IPS-20b (cell line): ENCODE data around the gene MAB21L4.

Experiments used
- H3K27ac ChIP-seq: one replicate; pipeline ENCODE4 v1.5.1; 2013; ENCODE audit warnings: low read length
- H3K27me3 ChIP-seq: 2 replicates; pipeline ENCODE4 v1.6.1; 2013; ENCODE audit warnings: mild to moderate bottlenecking, low read length, inconsistent platforms; ENCODE audit not compliant: insufficient read depth
- H3K36me3 ChIP-seq: 2 replicates; pipeline ENCODE4 v1.6.1; 2013; ENCODE audit warnings: low read depth, mild to moderate bottlenecking, inconsistent platforms, low read length, moderate library complexity; ENCODE audit not compliant: insufficient read depth
- H3K4me1 ChIP-seq: 2 replicates; pipeline ENCODE4 v1.6.1; 2013; ENCODE audit warnings: mild to moderate bottlenecking, control low read depth, inconsistent platforms, low read length, moderate library complexity; ENCODE audit not compliant: insufficient read depth
- H3K4me3 ChIP-seq: 2 replicates; pipeline ENCODE4 v1.5.1; 2013; ENCODE audit warnings: mild to moderate bottlenecking, low read length, inconsistent platforms
- H3K9ac ChIP-seq: 2 replicates; pipeline ENCODE4 v1.6.1; 2013; ENCODE audit warnings: low read depth, mild to moderate bottlenecking, inconsistent platforms, low read length, moderate library complexity
- H3K9me3 ChIP-seq: 2 replicates; pipeline ENCODE4 v1.6.1; 2013; ENCODE audit warnings: mild to moderate bottlenecking, low read depth, low read length, inconsistent platforms; ENCODE audit not compliant: insufficient read depth

The MAB21L4 gene

DNA sequence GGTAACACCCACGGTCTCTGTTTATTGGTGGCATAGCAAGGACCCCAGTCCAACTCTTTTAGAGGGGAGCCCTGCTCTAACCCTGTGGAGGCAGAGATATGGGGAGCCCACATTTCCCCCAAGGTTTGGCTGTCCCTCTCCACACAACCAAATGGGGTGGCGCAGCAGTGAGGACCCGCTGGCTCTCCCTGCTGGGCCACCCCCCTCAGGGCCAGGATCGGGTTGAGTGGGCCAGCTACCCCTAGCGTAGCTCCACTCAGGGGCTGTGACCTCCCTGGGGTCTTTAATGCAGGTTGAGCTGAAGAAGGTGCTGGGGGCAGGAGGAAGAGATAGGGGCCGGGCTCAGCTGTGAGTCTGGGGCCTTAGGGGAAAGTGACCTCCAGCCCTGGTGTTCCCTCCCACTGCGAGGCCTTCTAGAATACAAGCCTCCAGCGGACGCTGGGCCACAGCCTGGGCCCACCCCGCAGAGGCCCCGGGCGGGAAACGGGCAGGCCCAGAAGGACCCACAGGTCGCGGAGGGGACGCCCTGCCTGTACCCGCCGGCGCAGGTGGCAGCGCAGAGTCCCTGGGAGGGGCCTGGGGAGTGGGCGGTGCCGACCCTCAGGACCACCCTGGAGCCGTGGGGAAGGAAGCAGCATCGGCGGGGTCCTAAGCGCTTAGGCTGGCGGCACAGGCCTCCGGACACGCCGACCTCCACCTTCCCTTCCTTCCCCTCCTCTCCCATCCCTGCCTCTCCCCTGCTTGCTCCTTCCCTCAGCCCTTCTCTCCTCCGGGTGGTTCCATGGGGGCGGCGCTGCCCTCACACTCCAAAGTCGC lies 19.8 kb upstream of the MAB21L4 start:
- Histone ChIP-seq H3K27ac (no peak overlapping the region), H3K4me1 (no peaks in the 10 kb centered on the region), H3K36me3 (no peaks in the 10 kb centered on the region), H3K4me3 (peak overlapping the region; percentile 54; the same call in 1 of the 2 replicates), H3K9me3 (no peaks in the 10 kb centered on the region), H3K27me3 (peaks cover 24% of the 10 kb centered on the region), H3K9ac (no peak overlapping the region)

GRCh38 chr2:240914645-240915525 lies 18.9 kb upstream of the MAB21L4 start:
- Histone ChIP-seq H3K4me3 (no peak overlapping the region), H3K27ac (no peak overlapping the region), H3K9me3 (no peaks in the 10 kb centered on the region), H3K27me3 (peaks cover 24% of the 10 kb centered on the region), H3K9ac (no peak overlapping the region), H3K4me1 (no peaks in the 10 kb centered on the region), H3K36me3 (no peaks in the 10 kb centered on the region)

DNA sequence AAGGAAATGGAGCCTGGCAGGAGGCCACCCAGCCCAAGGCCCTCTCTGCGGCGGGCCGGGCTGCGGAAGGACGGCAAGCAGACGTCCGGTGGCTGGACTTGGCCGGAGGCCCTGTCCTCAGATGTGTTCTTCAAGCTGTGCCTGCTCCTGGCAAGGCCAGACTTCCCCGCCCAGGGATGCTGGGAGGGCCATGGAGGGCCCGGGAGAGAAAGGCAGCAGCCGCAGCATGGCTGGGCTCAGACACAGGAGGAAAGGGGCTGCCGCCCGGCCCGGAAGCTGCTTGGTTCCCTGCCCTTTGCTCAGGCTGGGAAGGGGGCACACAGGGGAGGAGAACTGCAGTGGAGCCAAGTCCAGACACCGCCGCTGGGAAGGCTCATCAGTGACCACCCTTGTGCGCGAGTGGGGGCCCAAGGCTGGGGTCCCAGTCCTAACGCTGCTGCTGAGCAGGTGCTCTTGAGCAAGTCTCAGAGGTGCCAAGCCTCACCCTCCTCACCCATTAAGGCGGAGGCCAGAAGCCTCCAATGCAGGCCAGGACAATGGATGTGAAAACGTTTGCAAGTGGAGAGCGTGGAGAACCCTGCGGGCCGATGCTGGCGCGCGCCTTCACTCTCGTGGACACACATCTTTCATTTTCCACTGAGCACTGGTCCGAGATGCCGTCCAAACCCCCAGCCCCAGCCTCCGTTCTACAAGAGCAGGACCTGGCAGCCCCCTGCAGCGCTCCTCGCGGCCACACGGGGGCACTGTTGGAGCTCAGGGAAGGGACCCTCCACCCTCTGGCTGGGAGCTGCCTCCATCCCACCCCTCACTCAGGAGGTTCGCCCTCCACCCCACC lies 18.1 kb upstream of the MAB21L4 start:
- H3K4me1 ChIP-seq: no peaks in the 10 kb centered on the region
- no peak overlapping the region for H3K27ac ChIP-seq

DNA sequence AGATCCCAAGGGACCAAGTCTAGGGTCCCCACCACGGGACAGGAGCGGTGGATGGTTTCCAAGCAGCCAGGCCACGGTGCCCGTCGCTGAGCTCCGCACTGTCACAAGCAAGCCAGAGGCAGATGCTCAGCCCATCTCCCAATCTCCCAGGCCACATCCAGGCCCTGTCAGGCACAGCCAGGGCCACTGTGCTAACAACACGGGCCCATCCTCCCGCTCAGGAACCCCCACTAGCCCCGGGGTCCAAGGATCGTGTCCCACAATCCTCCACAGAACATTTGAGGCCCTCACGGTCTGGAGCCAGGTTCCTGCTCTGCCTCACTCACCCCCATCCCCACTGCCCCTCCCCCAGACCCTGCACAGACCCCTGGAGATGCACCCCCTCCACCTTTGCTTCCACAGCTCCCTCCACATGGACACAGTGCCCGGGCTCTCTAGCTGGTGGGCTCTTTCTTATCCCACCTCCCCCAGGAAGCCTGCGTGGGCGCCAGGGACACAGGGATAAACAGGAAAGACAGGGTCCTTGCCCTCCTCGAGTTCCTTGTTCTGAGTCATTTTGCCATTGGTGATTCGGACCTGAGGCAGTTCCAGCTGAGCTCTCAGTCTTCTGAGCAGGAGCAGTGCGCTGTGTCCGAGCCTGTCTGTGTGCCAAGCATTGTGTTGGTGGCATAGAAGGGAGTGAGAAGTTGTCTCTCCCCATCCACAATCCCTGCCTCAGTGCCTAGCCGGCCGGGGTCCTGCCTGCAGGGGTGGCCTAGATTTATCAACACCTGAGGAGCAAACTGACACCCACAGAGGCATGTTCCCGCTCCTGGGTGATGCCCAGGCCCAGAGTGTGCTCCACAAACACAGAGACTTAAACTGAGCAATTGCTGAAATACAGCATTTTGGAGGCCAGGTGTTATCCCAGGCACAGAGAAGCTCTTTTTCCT lies 17.2 kb upstream of the MAB21L4 start:
- Histone ChIP-seq H3K9ac (no peak overlapping the region), H3K4me3 (no peak overlapping the region), H3K4me1 (no peaks in the 10 kb centered on the region), H3K9me3 (no peaks in the 10 kb centered on the region), H3K36me3 (no peaks in the 10 kb centered on the region), H3K27me3 (peaks cover 24% of the 10 kb centered on the region), H3K27ac (no peak overlapping the region)

More for the DNA sequence above, 18.1 kb upstream of the MAB21L4 start:
- Histone ChIP-seq H3K4me3 (no peak overlapping the region), H3K9me3 (no peaks in the 10 kb centered on the region), H3K36me3 (no peaks in the 10 kb centered on the region), H3K9ac (no peak overlapping the region), H3K27me3 (peaks cover 24% of the 10 kb centered on the region)

DNA sequence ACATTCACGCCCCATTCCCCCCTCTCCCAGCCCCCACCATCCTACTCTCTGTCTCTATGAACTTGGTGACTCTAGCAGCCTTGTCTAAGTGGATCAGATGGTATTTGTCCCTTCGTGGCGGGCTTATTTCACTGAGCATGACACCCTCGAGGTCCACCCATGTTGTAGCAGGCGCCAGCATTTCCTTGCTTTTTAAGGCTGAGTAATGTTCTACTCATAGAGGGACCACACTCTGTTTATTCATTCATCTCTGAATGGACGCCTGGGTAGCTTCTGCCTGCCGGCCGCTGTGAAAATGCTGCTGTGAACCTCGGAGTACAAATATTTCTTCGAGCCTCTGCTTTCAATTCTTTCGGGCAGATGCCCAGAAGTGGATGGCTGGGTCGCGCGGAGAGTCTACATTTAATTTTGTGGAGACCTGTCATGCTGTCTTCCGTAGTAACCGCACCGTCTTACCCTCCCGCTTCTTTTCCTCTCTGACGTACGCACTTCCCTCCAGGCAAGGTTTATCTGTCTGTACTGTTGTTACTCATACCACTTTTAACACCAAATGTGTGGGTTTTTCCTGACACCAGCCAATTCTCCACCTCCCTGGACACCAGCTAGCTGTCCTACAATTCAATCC lies 15.8 kb upstream of the MAB21L4 start:
- no peaks in the 10 kb centered on the region for H3K4me1 ChIP-seq
- H3K9ac ChIP-seq: no peak overlapping the region
- no peaks in the 10 kb centered on the region for H3K9me3 ChIP-seq
- no peak overlapping the region for H3K4me3 ChIP-seq
- peaks cover 21% of the 10 kb centered on the region for H3K27me3 ChIP-seq
- no peaks in the 10 kb centered on the region for H3K36me3 ChIP-seq
- no peak overlapping the region for H3K27ac ChIP-seq

DNA sequence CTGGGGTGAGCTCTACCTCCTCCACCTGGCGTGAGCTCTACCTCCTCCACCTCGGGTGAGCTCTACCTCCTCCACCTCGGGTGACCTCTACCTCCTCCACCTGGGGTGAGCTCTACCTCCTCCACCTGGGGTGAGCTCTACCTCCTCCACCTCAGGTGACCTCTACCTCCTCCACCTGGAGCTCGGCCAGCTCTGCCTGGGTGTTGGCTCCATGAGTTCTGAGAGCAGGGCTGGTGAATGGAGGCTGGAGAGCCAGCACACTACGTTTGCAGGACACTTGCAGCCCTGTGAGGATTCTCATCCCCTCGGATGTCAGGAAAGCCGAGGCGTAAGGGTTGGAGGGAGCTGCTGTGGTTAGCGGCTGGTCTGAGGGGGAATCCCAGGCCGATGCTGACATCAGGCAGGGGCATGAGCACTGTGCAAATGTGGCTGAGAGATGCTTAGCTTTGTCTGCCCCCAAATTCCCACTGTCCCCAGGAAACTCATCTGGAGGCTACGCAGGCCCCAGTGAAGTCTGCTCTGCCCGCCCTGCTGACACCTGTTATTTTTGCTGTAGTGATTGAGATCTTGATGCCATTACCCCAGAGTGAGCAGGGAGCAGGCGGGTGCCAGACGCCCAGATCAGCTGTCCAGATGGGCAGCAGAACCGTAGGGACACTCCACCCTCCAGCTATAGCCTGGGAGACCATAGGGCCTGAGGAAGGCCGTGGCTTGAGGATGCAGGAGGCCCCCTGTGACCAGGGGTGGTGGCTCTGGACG lies 13.4 kb upstream of the MAB21L4 start:
- Histone ChIP-seq H3K27me3 (0 out of 2 replicates have a peak, but pooled peaks cover 3% of the 10 kb centered on the region), H3K36me3 (no peaks in the 10 kb centered on the region), H3K4me1 (no peaks in the 10 kb centered on the region)

DNA sequence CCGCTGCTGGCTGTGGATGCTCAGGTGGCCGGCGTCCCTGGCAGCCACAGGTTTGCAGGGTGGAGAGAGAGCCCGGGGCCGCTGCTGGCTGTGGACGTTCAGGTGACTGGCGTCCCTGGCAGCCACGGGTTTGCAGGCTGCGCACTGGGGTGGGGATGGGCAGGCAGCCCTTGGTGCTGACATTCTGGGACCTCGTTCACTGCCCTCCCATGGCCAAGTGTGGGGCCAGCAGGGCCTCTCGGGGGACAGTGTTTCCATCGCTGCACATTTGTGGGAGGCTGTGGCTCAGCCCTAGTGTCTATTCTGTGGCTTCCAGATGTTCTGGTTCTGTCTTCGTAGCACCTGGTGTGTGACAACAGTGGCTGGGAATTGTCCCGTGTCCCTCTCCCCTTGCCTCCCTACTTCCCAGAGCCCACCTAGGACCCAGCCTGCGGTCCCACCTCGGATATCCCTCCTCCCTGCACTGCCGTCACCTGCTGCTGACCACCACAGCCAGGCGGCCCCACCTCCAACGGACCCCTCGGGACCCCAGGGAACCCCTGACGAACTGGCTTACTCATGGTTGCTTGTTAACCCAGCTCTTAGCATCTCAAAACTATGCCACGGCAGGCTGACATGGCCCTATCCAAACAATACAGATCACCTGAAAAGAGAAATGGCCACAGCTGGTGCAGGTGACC lies 11.1 kb upstream of the MAB21L4 start:
- no peaks in the 10 kb centered on the region for H3K27me3 ChIP-seq
- H3K4me3 ChIP-seq: no peak overlapping the region
- H3K27ac ChIP-seq: no peak overlapping the region
- no peaks in the 10 kb centered on the region for H3K4me1 ChIP-seq
- H3K9me3 ChIP-seq: no peaks in the 10 kb centered on the region
- H3K9ac ChIP-seq: no peak overlapping the region
- no peaks in the 10 kb centered on the region for H3K36me3 ChIP-seq

More for the DNA sequence above, 13.4 kb upstream of the MAB21L4 start:
- Histone ChIP-seq H3K9me3 (no peaks in the 10 kb centered on the region), H3K4me3 (no peak overlapping the region), H3K27ac (no peak overlapping the region), H3K9ac (no peak overlapping the region)

GRCh38 chr2:240906141-240906910 lies 10.4 kb upstream of the MAB21L4 start, which contains the start of gene CROCC2:
Gene CROCC2 (plus strand): TSS chr2:240906336. CDS start chr2:240906514, 178 bp downstream.
- no peaks in the 10 kb centered on the region for H3K4me1 ChIP-seq
- H3K4me3 ChIP-seq: no peak within 1 kb of the TSS
- H3K36me3 ChIP-seq: no peaks in the 10 kb centered on the region
- H3K9ac ChIP-seq: no peak within 1 kb of the TSS; the same call in 1 of the 2 replicates
- no peaks in the 10 kb centered on the region for H3K9me3 ChIP-seq
- no peaks in the 10 kb centered on the region for H3K27me3 ChIP-seq
- no peak within 1 kb of the TSS for H3K27ac ChIP-seq

DNA sequence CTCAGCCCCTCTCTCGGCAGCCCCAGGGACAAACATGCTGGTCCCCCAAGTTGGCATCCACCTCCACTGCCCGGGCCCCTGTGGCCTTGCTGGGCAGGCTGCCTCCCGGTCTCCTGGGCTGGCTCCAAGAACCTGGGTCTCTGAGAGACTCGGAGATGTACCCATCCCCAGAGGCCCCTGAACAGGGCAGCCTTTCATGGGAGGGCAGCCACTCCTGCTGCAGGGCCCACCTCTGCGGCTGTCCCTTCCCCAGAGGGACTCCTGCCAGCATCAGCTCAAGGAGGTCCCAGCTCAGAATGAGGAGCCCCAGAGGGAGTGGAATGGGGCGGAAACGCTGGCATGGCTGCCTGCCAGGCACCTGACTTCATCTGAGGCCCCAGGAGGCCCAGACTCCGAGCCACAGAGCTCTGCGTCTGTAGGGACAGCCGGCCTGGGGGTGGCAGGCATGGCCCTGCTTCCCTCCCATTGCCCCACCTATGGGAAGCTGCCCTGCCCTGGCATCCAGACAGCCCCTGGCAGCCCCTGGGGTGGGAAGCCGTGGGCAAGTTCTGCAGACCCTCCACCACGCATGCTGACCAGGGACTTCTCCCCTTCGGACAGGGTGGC lies 9.3 kb upstream of the MAB21L4 start:
- no peak overlapping the region for H3K27ac ChIP-seq
- no peak overlapping the region; the same call in 1 of the 2 replicates for H3K9ac ChIP-seq
- no peaks in the 10 kb centered on the region for H3K4me1 ChIP-seq
- H3K36me3 ChIP-seq: no peaks in the 10 kb centered on the region
- no peaks in the 10 kb centered on the region for H3K9me3 ChIP-seq
- no peak overlapping the region for H3K4me3 ChIP-seq
- H3K27me3 ChIP-seq: no peaks in the 10 kb centered on the region
